Activated naive CD4-positive, alpha-beta T cell treated with anti-CD3 and anti-CD28 coated beads, Interleukin-2, amount 10 ng/mL, durations not matched to agents 7 days and 5 days (primary cell): ENCODE data around the gene PSMA1.
A peak's percentile ranks its signal among the peaks of the same experiment; 100 is the strongest.
"Not testable (repeated sequence)": the region's sequence is repeated elsewhere in the genome, so short reads cannot be mapped to it uniquely, and the experiment has no call there.

ENCODE experiments used
- CTCF ChIA-PET: fragments of 350-600 bp; sonication (Branson Sonifier 250); formaldehyde crosslinking; loops from one replicate; lab custom pipeline; 2021; ENCODE audit warnings: antibody characterized with exemption; lab: Charles Lee
- DNase-seq: peaks from one replicate; pipeline ENCODE4 v3.0.0-alpha.2; 2020
- H3K27ac Mint-ChIP-seq: one replicate; pipeline ENCODE4 v1.8.0; 2021; ENCODE audit warnings: mild to moderate bottlenecking, moderate library complexity, mixed read lengths
- H3K27me3 Mint-ChIP-seq: one replicate; pipeline ENCODE4 v1.8.0; 2021; ENCODE audit warnings: mild to moderate bottlenecking, mixed read lengths
- H3K36me3 Mint-ChIP-seq: one replicate; pipeline ENCODE4 v1.8.0; 2021; ENCODE audit warnings: mixed read lengths
- H3K4me1 Mint-ChIP-seq: one replicate; pipeline ENCODE4 v1.8.0; 2021; ENCODE audit warnings: mixed read lengths
- H3K4me3 Mint-ChIP-seq: one replicate; pipeline ENCODE4 v1.8.0; 2021; ENCODE audit warnings: mild to moderate bottlenecking, moderate library complexity, mixed read lengths
- H3K9me3 Mint-ChIP-seq: one replicate; pipeline ENCODE4 v1.8.0; 2021; ENCODE audit warnings: mixed read lengths

PSMA1 gene

DNA sequence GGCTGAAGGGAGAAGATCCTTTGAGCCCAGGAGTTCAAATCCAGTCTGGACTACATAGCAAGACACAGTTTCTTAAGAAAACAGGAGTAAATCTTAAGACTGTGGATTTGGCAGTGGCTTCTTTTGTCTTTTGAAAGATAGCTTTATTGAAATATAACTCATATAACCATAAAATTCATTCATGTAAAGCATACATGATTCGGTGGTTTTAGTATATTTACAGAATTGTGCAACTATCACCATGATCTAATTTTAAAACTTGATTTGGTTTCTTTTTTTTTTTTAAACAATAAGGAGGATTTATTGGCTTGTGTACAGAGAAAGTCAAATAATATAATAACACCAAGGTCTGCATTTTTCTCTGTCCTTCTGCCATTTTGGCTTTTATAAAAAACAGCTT lies 23.1 kb upstream of the PSMA1 start:
- Mint-ChIP-seq H3K4me3 (no peak overlapping the region), H3K4me1 (peaks cover 63% of the 10 kb centered on the region), H3K9me3 (peaks cover 7% of the 10 kb centered on the region), H3K27me3 (no peaks in the 10 kb centered on the region), H3K27ac (no peak overlapping the region), H3K36me3 (peaks cover 55% of the 10 kb centered on the region)
- no peak for DNase-seq
- CTCF ChIA-PET: interaction anchor here (0.9 to 2.8 kb wide), 5 partner anchors 35 to 365 kb away, joined by 4 to 15 read pairs (median 8); no protein-coding TSS in a partner anchor

GRCh38 chr11:14542324-14542723 lies 22.1 kb upstream of the PSMA1 start:
- Mint-ChIP-seq H3K4me3 (no peak overlapping the region), H3K27me3 (no peaks in the 10 kb centered on the region), H3K4me1 (peaks cover 71% of the 10 kb centered on the region), H3K9me3 (peaks cover 7% of the 10 kb centered on the region), H3K36me3 (peaks cover 53% of the 10 kb centered on the region), H3K27ac (no peak overlapping the region)
- DNase-seq: no peak
- CTCF ChIA-PET: interaction anchor here (0.9 to 2.8 kb wide), 6 partner anchors 36 to 532 kb away, joined by 3 to 15 read pairs (median 4); no protein-coding TSS in a partner anchor

DNA sequence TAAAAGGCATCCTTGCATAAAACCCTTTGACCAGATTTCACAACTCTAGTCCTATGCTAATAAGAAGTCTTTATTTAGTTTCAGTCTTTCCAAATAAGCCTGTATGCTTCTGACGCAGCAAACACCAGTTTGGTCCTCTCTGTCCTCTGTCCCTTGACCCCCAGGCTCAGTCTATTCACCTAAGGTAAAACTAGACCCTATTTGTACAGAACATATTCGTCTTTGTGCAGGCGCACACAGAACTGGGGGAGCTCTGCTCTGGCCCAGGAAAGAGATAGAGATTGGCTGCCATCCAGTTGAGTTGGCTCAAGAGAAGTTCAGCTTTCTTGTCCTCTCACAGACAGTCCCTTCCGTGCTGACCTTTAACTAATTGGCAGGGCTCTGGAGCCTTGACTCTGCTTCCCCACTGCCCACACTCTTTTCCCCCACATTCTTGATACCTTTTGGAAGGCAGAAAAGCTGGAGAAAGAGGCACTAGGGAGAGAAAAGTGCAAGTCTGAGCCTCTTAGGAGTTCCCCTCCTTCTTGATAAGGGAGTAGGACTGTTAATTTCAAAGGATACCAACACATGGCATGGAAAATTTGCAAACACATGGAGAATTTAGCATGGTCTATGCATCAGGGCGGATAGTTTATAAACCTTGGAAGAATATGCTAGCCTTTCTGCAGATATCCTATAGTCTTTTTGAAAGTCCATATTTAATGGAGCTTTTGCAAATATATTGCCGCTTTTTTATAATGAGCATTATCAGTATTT lies 21.2 kb upstream of the PSMA1 start:
- Mint-ChIP-seq H3K27me3 (no peaks in the 10 kb centered on the region), H3K4me1 (peaks cover 72% of the 10 kb centered on the region), H3K4me3 (no peak overlapping the region), H3K36me3 (peaks cover 47% of the 10 kb centered on the region), H3K27ac (no peak overlapping the region), H3K9me3 (peaks cover 7% of the 10 kb centered on the region)
- DNase-seq: no peak
- CTCF ChIA-PET: interaction anchor here (1.3 to 2.6 kb wide), 5 partner anchors 37 to 533 kb away, joined by 3 to 15 read pairs (median 5); partner anchors contain the start of gene PDE3B

DNA sequence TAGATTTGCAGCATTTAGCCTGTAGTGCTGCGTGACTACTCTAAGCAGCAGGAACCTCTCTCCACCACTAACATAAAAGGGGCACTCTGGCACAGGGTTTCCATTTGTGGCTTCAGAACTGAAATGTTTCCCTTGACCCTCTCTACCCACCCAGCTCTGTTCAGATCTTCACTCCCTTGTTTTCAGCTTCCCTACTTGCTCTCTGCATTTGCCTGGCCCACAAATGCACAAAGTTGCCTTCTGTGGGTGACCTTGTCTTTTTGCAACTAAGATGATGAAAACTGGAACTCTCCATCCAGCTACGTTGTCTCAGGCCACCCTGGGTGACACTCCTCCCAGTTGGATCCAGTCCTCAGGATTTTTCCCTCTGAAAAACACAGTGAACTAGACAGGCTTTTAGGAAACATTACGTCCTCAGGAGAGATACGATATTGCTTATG lies 19.8 kb upstream of the PSMA1 start:
- no peak for DNase-seq
- H3K27ac Mint-ChIP-seq: no peak overlapping the region
- peaks cover 5% of the 10 kb centered on the region for H3K9me3 Mint-ChIP-seq
- H3K27me3 Mint-ChIP-seq: no peaks in the 10 kb centered on the region
- H3K36me3 Mint-ChIP-seq: peaks cover 38% of the 10 kb centered on the region
- CTCF ChIA-PET: interaction anchor here (2.2 to 2.8 kb wide), 3 partner anchors 39 to 367 kb away, joined by 5 to 14 read pairs (median 11); partner anchors contain the start of gene PDE3B
- H3K4me1 Mint-ChIP-seq: peaks cover 63% of the 10 kb centered on the region
- no peak overlapping the region for H3K4me3 Mint-ChIP-seq

DNA sequence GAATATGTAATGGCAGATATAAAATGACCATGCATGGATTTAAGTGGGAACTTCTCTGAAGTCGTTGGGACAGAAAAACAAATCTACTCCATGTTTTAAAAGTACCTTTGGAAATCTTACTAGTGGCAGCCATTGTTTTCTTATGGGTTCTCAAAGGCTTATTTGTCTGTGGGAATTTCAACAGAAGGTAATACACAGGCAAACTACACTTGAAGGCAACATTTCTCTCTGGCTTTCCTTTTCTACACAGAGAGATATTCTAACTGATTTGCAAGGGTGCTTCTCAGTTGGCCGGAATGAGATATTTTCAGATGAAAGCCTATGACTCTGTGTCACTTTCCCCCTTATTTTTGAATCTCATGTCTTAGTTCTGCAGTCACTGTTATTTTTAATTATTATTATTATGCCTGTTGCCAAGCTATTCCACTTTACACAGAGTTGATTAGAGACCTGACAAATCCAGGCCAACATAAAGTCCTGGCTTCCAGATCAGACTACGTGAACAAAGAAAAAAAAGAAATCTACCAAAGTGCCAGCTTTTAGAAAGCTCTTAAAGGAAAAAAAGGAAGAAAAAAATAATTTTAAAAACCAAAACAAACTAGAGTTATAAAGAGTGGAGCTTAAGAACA lies 18.9 kb upstream of the PSMA1 start:
- Mint-ChIP-seq H3K4me3 (no peak overlapping the region), H3K4me1 (peaks cover 55% of the 10 kb centered on the region), H3K27ac (peak overlapping the region; percentile 74), H3K9me3 (peaks cover 1% of the 10 kb centered on the region), H3K27me3 (no peaks in the 10 kb centered on the region), H3K36me3 (peaks cover 32% of the 10 kb centered on the region)
- no peak for DNase-seq
- CTCF ChIA-PET: interaction anchor here (0.9 to 2.8 kb wide), 5 partner anchors 15 to 368 kb away, joined by 3 to 14 read pairs (median 5); partner anchors contain the start of gene PDE3B

DNA sequence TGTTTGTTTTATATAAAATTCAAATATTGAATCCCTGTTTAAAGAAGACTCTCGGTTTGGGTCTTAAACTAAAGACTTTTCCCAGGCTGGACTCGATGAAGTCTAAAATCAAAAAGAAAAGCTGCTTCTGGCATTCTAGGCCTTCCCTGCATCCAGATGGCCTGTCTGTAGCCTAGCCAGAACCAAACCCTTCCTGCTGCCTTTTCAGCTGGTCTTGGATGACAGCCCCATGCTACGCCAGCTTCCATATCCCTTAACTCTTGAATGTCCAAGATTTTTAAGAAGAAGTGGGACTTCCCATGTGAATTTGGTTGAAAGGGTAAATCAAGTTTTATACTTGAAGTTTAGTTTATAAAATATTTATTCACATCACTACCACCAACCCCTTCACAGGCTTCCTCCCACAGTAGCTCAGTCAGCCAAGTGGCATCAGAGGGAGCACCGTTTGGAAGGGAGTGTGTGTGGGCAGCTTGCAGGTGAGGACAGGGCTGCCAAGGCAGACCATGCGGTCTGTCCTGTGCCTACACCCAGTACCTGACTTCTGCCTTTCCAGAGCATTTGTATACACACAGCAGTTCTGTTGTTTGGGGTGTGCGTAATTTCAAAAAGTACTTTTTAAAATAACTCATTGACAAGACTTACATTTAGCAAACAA lies 18.2 kb upstream of the PSMA1 start:
- CTCF ChIA-PET: interaction anchor here (0.9 to 2.8 kb wide), 3 partner anchors 15 to 369 kb away, joined by 3 to 14 read pairs (median 4); no protein-coding TSS in a partner anchor
- Mint-ChIP-seq H3K36me3 (peaks cover 32% of the 10 kb centered on the region), H3K27ac (no peak overlapping the region), H3K4me3 (no peak overlapping the region), H3K27me3 (no peaks in the 10 kb centered on the region), H3K9me3 (peaks cover 1% of the 10 kb centered on the region), H3K4me1 (peaks cover 53% of the 10 kb centered on the region)
- no peak for DNase-seq

DNA sequence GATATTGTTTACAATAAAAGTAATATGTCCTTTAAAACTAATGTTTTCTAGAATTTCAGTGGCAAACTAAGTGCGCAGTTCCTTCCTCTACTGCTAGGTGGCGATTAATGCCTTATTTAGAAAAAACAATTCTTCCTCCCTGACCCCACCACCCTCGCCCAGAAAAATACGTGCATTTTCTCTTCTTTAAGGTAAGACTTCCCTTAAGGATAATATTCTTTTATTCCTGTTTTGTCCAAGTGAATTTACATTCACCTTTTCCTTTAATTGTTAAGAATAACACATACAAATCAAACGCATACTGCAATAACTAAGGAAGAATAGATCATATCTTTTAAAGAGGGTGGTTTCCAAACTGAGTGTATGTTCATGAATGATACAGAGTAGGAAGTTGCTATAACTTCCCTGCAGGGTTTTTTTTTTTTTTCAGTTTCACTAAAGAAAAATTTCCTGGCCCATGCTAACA lies 17.0 kb upstream of the PSMA1 start:
- peak; percentile 62 for DNase-seq
- H3K27ac Mint-ChIP-seq: peak overlapping the region; percentile 84

DNA sequence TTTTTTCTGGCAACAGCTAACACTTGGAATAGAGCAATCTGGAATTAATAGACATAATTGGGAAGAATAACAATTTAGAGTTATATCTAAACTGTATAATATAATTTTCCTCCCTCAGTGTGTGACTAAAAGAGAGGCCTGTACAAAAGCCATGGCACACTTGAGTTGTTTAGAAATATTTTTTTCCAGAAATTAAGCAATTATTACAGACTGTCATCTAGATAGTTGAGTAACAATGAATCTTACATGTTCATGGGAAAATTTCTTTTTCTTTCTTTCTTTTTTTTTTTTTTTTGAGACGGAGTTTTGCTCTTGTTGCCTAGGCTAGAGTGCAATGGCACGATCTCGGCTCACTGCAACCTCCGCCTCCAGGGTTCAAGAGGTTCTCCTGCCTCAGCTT lies 15.0 kb upstream of the PSMA1 start:
- CTCF ChIA-PET: interaction anchor here (0.7 to 1.7 kb wide), 3 partner anchors 227 to 372 kb away, joined by 3 to 9 read pairs (median 3); no protein-coding TSS in a partner anchor
- H3K4me3 Mint-ChIP-seq, H3K27me3 Mint-ChIP-seq, DNase-seq, H3K27ac Mint-ChIP-seq, H3K9me3 Mint-ChIP-seq: not testable (repeated sequence)
- H3K4me1 Mint-ChIP-seq: peaks cover 33% of the 10 kb centered on the region
- H3K36me3 Mint-ChIP-seq: peaks cover 27% of the 10 kb centered on the region

More for the DNA sequence above, 17.0 kb upstream of the PSMA1 start:
- peaks cover 49% of the 10 kb centered on the region for H3K4me1 Mint-ChIP-seq
- CTCF ChIA-PET: interaction anchor here (0.7 to 1.5 kb wide), 4 partner anchors 17 to 370 kb away, joined by 3 to 11 read pairs (median 4); partner anchors contain the start of gene PSMA1
- H3K4me3 Mint-ChIP-seq: peak overlapping the region; percentile 46
- H3K27me3 Mint-ChIP-seq: no peaks in the 10 kb centered on the region
- peaks cover under 1% of the 10 kb centered on the region for H3K9me3 Mint-ChIP-seq
- H3K36me3 Mint-ChIP-seq: peaks cover 26% of the 10 kb centered on the region

DNA sequence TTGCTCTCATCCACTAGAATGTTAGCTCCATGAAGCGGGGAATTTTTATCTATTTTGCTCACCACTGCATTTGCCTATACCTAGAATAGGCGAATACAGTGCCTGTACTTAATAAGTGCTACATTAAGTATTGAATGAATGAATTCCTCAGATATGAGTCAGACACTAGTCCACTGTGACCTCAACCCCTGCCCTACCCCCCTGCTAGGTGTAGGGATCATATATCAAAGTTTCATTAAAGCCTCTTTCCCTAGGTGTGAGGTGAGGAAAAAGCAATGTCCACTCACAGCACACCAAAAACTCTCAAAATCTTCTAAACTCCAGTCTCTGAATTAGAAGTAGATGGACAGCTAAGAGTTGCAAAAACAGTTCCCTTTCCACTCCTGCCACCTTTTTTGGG lies 9.8 kb upstream of the PSMA1 start:
- Mint-ChIP-seq H3K9me3 (no peaks in the 10 kb centered on the region), H3K4me3 (no peak overlapping the region), H3K27ac (no peak overlapping the region), H3K4me1 (no peaks in the 10 kb centered on the region), H3K36me3 (peaks cover 13% of the 10 kb centered on the region), H3K27me3 (no peaks in the 10 kb centered on the region)
- DNase-seq: no peak
- CTCF ChIA-PET: interaction anchor here (1.4 kb wide), 1 partner anchor 378 kb away, joined by 4 read pairs; no protein-coding TSS in a partner anchor

DNA sequence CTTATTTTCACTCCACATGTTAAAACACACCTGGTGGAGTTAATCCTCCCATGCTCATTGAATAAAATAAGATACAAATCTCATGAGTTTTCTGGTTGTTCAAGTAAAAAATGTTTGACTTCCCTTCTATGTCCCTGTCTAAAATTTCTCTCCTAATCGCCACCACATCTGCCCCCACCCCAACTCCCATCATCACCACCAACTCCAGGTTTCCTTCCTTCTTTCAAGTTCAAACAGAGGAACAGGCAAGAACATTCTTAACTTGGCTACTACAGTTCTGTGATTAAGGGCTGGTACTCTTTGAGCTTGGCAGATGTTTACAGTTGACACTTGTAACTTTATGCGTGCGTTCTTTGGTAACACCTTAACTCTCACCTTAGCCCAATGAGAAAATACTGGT lies 9.1 kb upstream of the PSMA1 start:
- CTCF ChIA-PET: interaction anchor here (1.4 kb wide), 1 partner anchor 378 kb away, joined by 4 read pairs; no protein-coding TSS in a partner anchor
- DNase-seq: no peak
- H3K27ac Mint-ChIP-seq: no peak overlapping the region

DNA sequence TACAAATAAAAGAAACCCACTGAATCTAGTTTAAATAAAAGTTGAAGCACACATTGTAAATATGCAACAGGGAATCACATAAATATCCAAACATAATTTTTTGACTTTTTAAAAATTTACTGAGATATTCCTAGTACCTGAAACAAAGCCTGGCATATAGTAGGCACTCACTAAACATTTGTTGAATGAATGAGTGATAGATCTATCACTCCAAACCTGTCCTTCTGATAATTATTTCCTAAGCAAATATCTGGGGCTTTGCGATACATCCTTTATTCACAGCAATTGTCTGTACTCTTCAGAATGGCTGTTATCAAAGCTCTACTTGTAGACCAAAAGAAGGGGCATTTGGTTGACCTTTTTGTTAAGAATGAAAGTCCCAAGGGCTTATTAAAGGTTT lies 2.6 kb upstream of the PSMA1 start:
- Mint-ChIP-seq H3K27me3 (no peaks in the 10 kb centered on the region), H3K27ac (no peak overlapping the region), H3K4me1 (peaks cover 25% of the 10 kb centered on the region), H3K4me3 (no peak overlapping the region), H3K36me3 (peaks cover 23% of the 10 kb centered on the region), H3K9me3 (no peaks in the 10 kb centered on the region)
- CTCF ChIA-PET: interaction anchor here (1.4 to 2.0 kb wide), 3 partner anchors 10 to 385 kb away, joined by 4 to 9 read pairs (median 8); no protein-coding TSS in a partner anchor
- DNase-seq: no peak

More for the DNA sequence above, 9.1 kb upstream of the PSMA1 start:
- H3K36me3 Mint-ChIP-seq: peaks cover 13% of the 10 kb centered on the region
- H3K4me3 Mint-ChIP-seq: no peak overlapping the region
- no peaks in the 10 kb centered on the region for H3K27me3 Mint-ChIP-seq
- H3K4me1 Mint-ChIP-seq: no peaks in the 10 kb centered on the region
- H3K9me3 Mint-ChIP-seq: no peaks in the 10 kb centered on the region

DNA sequence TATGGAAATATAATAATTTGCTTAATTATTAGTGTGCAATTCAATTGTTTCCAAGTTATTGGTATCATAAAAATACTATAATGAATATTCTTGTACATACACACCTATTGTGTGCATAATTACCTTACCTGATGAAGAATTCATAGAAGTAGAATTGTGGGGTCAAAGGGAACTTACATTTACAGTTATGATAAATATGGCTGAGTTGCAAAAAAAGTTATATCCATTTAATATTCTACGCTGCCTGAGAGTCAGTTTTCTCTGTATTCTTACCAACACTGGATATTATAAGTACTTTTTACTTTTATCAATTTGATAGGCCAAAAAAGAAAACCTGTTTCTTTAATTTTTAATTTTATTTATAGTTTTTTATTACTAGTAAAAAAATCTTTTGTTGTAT lies 2.1 kb upstream of the PSMA1 start:
- H3K4me1 Mint-ChIP-seq: peaks cover 30% of the 10 kb centered on the region
- DNase-seq: no peak
- CTCF ChIA-PET: interaction anchor here (1.6 to 2.0 kb wide), 2 partner anchors 12 to 386 kb away, joined by 4 to 9 read pairs; no protein-coding TSS in a partner anchor
- no peak overlapping the region for H3K27ac Mint-ChIP-seq
- peaks cover 29% of the 10 kb centered on the region for H3K36me3 Mint-ChIP-seq
- H3K9me3 Mint-ChIP-seq: no peaks in the 10 kb centered on the region
- no peaks in the 10 kb centered on the region for H3K27me3 Mint-ChIP-seq
- no peak overlapping the region for H3K4me3 Mint-ChIP-seq

GRCh38 chr11:14520747-14521151 lies 563 bp upstream of the PSMA1 start:
- Mint-ChIP-seq H3K4me3 (peak overlapping the region; percentile 93), H3K4me1 (peaks cover 32% of the 10 kb centered on the region), H3K36me3 (peaks cover 32% of the 10 kb centered on the region), H3K9me3 (no peaks in the 10 kb centered on the region), H3K27me3 (no peaks in the 10 kb centered on the region), H3K27ac (peak overlapping the region; percentile 98)
- no peak for DNase-seq
- CTCF ChIA-PET: interaction anchor here (1.1 to 1.6 kb wide), 4 partner anchors 12 to 387 kb away, joined by 3 to 8 read pairs (median 4); no protein-coding TSS in a partner anchor
